DND-41 (cell line): ENCODE results near the gene GGN.

Source experiments
- CTCF ChIP-seq: IDR thresholded peaks from 2 replicates; pipeline ENCODE4 v1.5.1; 2012; ENCODE audit warnings: borderline replicate concordance, low read length, moderate library complexity, mild to moderate bottlenecking; ENCODE audit not compliant: poor library complexity, severe bottlenecking; ENCODE audit errors: extremely low read depth
- EZH2 ChIP-seq: IDR thresholded peaks from 3 replicates; pipeline ENCODE4 v1.6.1; 2012; ENCODE audit warnings: borderline replicate concordance, low read depth, mild to moderate bottlenecking, moderate library complexity, low read length, inconsistent platforms; ENCODE audit not compliant: severe bottlenecking

- TF ChIP-seq CTCF, result no peak
- TF ChIP-seq EZH2, result no peak
These were observed 13.9 kb downstream of the GGN start for GRCh38 chr19:38373907-38374331.
